ENCODE results near the gene ZDHHC14. TPM values are rescaled to one million over a fixed set of nuclear protein-coding genes. Genes with fewer than 3 reads are reported as not detected.

The ZDHHC14 gene
- total RNA-seq, 2 experiments from 2014 or later = 1.7 to 2.5 TPM

DNA sequence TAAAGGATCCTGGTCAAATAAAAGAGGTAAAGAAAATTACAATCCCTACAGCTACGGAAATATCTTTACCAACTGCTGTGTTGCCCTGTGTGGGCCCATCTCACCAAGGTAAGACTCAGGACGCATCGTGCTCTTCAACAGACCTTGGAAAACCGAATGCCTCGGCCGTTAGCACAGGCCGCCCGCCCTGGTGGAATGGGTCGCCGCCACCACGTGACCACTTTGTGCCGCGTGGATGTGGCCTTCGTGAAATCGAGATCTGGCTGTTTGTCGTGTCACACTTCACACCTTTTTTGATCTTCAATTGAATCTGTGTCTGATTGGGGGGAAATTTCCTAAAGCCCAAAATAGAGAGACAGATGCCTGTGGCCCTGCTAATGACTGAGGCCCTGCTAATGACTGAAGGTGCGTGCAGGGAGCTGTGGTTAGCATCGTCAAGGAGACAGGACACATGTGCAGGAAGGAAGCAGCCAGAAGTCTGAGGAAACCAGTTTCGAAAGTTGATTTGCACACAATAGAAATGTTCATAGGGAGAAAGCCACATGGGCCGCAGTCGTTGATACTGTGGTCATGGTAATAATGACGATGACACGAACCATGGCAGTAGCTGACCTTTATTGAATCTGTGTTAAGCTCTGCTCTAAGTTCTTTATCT, 266.4 kb downstream of the ZDHHC14 start:
- no peaks in the 10 kb centered on the region for H3K36me3 Mint-ChIP-seq (ENCODE audit: low read depth)
- ATAC-seq = peak; percentile 69
- no peak overlapping the region for H3K4me3 Mint-ChIP-seq
- H3K27ac Mint-ChIP-seq = no peak overlapping the region
- ChIA-PET CTCF (interaction anchor here (1.1 to 1.2 kb wide), 3 partner anchors 19 to 425 kb away, joined by 3 to 4 read pairs (median 3); no protein-coding TSS in a partner anchor), POLR2A (interaction anchor here (0.6 kb wide), 1 partner anchor 464 kb away, joined by 4 read pairs; no protein-coding TSS in a partner anchor)
- TF ChIP-seq CTCF (IDR thresholded peaks at IDR 0.05) = no peak
- peaks cover 11% of the 10 kb centered on the region for H3K4me1 Mint-ChIP-seq (ENCODE audit: low read depth)
- no peaks in the 10 kb centered on the region for H3K9me3 Mint-ChIP-seq
- DNase-seq = peak; percentile 55
- H3K27me3 Mint-ChIP-seq = no peaks in the 10 kb centered on the region
- intact Hi-C loops (cut with micrococcal nuclease) = no loop called here

DNA sequence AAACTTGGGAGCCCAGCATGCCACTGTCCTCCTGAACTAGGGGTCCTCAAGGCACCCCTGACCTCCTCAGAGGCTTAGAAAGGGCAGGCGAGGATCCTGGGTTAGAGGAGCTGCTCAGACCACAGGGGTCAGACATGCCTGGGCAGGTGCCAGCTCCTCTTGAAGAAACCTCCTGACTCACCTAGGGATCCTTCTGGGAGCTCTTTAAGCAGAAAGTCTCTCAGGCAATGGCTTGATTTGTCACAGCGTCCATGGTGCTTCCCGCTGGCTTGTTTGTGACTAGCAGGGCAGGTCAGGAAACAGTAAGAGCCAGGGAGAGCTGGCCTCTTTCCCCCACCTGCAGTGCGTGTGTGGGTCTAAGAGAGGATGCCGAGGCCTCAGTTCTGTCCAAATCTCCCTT, 267.6 kb downstream of the ZDHHC14 start:
- Mint-ChIP-seq H3K27ac (no peak overlapping the region), H3K27me3 (no peaks in the 10 kb centered on the region), H3K36me3 (ENCODE audit: low read depth) (no peaks in the 10 kb centered on the region), H3K9me3 (no peaks in the 10 kb centered on the region), H3K4me3 (no peak overlapping the region), H3K4me1 (ENCODE audit: low read depth) (peaks cover 11% of the 10 kb centered on the region)
- ATAC-seq = no peak
- TF ChIP-seq CTCF (IDR thresholded peaks at IDR 0.05) = no peak
- POLR2A ChIA-PET = no interaction called here
- DNase-seq = no peak
- intact Hi-C loops (cut with micrococcal nuclease) = no loop called here
- CTCF ChIA-PET = interaction anchor here (1.2 kb wide), 1 partner anchor 424 kb away, joined by 3 read pairs; no protein-coding TSS in a partner anchor

- intact Hi-C loops (cut with micrococcal nuclease) = no loop called here
- no peak for ATAC-seq
These were observed 268.6 kb downstream of the ZDHHC14 start for GRCh38 chr6:157649311-157650260.

DNA sequence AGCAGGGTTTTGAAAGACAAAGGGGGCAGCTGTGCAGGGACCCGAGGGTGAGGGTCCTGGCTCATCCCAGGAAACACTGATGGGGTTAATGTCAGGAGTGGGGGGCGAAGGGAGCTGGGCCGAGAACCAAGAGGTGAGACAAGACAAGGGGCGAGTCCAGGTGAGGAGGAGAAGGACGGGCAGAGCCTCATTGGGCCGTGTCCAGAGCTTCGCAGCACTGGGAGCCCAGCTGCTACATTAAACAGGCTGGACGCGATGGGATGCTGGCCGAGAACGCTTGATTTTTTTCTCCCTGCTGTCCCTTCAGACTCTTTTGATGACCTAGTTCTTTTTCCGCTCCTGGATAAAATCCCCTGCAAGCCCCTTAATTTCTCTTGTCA, 269.3 kb downstream of the ZDHHC14 start:
- Mint-ChIP-seq H3K27ac (no peak overlapping the region), H3K27me3 (no peaks in the 10 kb centered on the region), H3K4me3 (no peak overlapping the region), H3K36me3 (ENCODE audit: low read depth) (no peaks in the 10 kb centered on the region), H3K9me3 (no peaks in the 10 kb centered on the region), H3K4me1 (ENCODE audit: low read depth) (peaks cover 11% of the 10 kb centered on the region)
- TF ChIP-seq CTCF (IDR thresholded peaks at IDR 0.05) = no peak
- no peak for DNase-seq
- ChIA-PET CTCF (interaction anchor here (1.2 kb wide), 1 partner anchor 16 kb away, joined by 4 read pairs; no protein-coding TSS in a partner anchor), POLR2A (no interaction called here)
- intact Hi-C loops (cut with micrococcal nuclease) = no loop called here
- no peak for ATAC-seq

More at GRCh38 chr6:157649311-157650260, 268.6 kb downstream of the ZDHHC14 start:
- Mint-ChIP-seq H3K9me3 (no peaks in the 10 kb centered on the region), H3K4me3 (no peak overlapping the region), H3K27me3 (no peaks in the 10 kb centered on the region), H3K27ac (no peak overlapping the region), H3K4me1 (ENCODE audit: low read depth) (peaks cover 11% of the 10 kb centered on the region), H3K36me3 (ENCODE audit: low read depth) (no peaks in the 10 kb centered on the region)
- no peak for TF ChIP-seq CTCF (IDR thresholded peaks at IDR 0.05)
- DNase-seq = no peak
- CTCF ChIA-PET = interaction anchor here (1.2 kb wide), 1 partner anchor 17 kb away, joined by 4 read pairs; no protein-coding TSS in a partner anchor
- POLR2A ChIA-PET = no interaction called here

Measured in activated CD8-positive, alpha-beta T cell treated with anti-CD3 and anti-CD28 coated beads for 36 hours (primary cell).